Erythroblast (primary cell): ENCODE data around the gene WIPF2.

Experiments
- GATA1 ChIP-seq: IDR thresholded peaks from 2 replicates; pipeline ENCODE4 v1.6.1; 2011; ENCODE audit warnings: low read depth, mild to moderate bottlenecking, control low read depth, low read length, moderate library complexity
- POLR2A ChIP-seq: IDR thresholded peaks from 2 replicates; pipeline ENCODE4 v1.6.1; 2011; ENCODE audit warnings: mild to moderate bottlenecking, low read length

DNA sequence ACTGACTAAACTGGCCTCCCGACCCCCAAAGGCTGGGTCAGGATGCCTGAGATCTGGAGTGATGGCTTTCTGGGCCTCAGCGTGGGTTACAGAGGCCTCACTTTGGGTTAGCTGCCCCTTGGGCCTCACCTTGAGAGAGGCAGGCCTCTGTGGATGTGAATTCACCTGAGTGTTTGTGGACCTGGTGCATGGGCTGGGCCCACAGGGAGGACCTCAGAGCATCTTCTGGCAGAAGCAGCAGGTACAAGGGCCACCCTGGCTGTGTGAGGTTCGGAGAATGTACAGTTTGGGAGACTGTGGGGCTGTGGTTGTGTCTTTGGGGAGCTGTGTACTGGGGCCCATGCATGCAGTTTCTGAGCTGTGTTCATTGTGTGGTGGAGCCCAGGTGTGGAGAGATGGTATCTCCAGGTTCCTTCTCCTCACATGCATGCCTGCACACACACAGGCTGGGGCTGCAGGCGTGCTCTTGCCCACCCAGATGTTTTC is 108.2 kb downstream of the WIPF2 start:
- TF ChIP-seq POLR2A (no peak), GATA1 (no peak)
